Common myeloid progenitor, CD34-positive (primary cell): ENCODE results near the gene MAG.

Experiments used
- CTCF ChIA-PET: fragments of 350-600 bp; sonication (Branson Sonifier 250); formaldehyde crosslinking; loops from one replicate; lab custom pipeline; 2021; ENCODE audit warnings: antibody characterized with exemption; lab: Charles Lee
- POLR2A ChIA-PET: fragments of 350-600 bp; sonication (Branson Sonifier 250); formaldehyde crosslinking; loops from one replicate; lab custom pipeline; 2021; ENCODE audit warnings: antibody characterized with exemption; lab: Charles Lee
- DNase-seq, 3 donors: peaks; one replicate each; pipeline versions ENCODE4 v3.0.0 to v3.0.0-alpha.2; 2013
- H3K27ac ChIP-seq, 2 experiments: 1 replicate in 1 of 2; 2 replicates in 1 of 2; pipeline ENCODE4 v1.7.0; 2013; ENCODE audit warnings: inconsistent platforms in 2 of 2, low read length in 2 of 2, mild to moderate bottlenecking in 2 of 2, low read depth in 1 of 2, moderate library complexity in 1 of 2; ENCODE audit not compliant: severe bottlenecking in 2 of 2, insufficient read depth in 1 of 2, poor library complexity in 1 of 2
- H3K27me3 ChIP-seq, 5 experiments: replicated peaks in 2 of 5; 1 replicate in 3 of 5; 2 replicates in 2 of 5; pipeline versions ENCODE4 v1.6.1 to v1.7.0; 2013; ENCODE audit warnings: low read length in 4 of 5, mild to moderate bottlenecking in 2 of 5, moderate library complexity in 2 of 5, inconsistent platforms in 1 of 5; ENCODE audit not compliant: insufficient read depth in 5 of 5, control insufficient read depth in 4 of 5
- H3K36me3 ChIP-seq, 4 experiments: 1 replicate in 2 of 4; 2 replicates in 2 of 4; pipeline versions ENCODE4 v1.6.1 to v1.7.0; 2013; ENCODE audit warnings: low read length in 3 of 4, control low read depth in 1 of 4, mild to moderate bottlenecking in 1 of 4; ENCODE audit not compliant: control insufficient read depth in 4 of 4, insufficient read depth in 4 of 4
- H3K4me1 ChIP-seq, 4 experiments: 1 replicate in 3 of 4; 2 replicates in 1 of 4; pipeline versions ENCODE4 v1.6.1 to v1.7.1; 2013; ENCODE audit warnings: low read length in 3 of 4, mild to moderate bottlenecking in 3 of 4, control low read depth in 1 of 4, inconsistent platforms in 1 of 4, moderate library complexity in 1 of 4; ENCODE audit not compliant: control insufficient read depth in 4 of 4, insufficient read depth in 4 of 4; ENCODE audit errors: control extremely low read depth in 1 of 4
- H3K4me3 ChIP-seq, 7 experiments: 1 replicate in 4 of 7; 2 replicates in 3 of 7; pipeline versions ENCODE4 v1.5.1 to v1.7.0; 2013; ENCODE audit warnings: mild to moderate bottlenecking in 7 of 7, low read length in 6 of 7, moderate library complexity in 6 of 7, inconsistent platforms in 2 of 7, low read depth in 2 of 7, control low read depth in 1 of 7; ENCODE audit not compliant: insufficient read depth in 4 of 7, control insufficient read depth in 1 of 7; ENCODE audit errors: extremely low read depth in 1 of 7
- H3K9me3 ChIP-seq, 5 experiments: 1 replicate in 4 of 5; 2 replicates in 1 of 5; pipeline versions ENCODE4 v1.6.1 to v1.7.1; 2013; ENCODE audit warnings: low read length in 4 of 5, mild to moderate bottlenecking in 2 of 5, inconsistent platforms in 1 of 5, low read depth in 1 of 5, moderate library complexity in 1 of 5; ENCODE audit not compliant: control insufficient read depth in 4 of 5, insufficient read depth in 2 of 5; ENCODE audit errors: control extremely low read depth in 1 of 5
- whole genome bisulfite sequencing: methylation state at CpG from one replicate; pipeline ENCODE4 v1.1.5; 2013; ENCODE audit not compliant: insufficient coverage; 5-methylcytosine and 5-hydroxymethylcytosine counted together

Gene MAG

GRCh38 chr19:35298561-35298972 lies 6.6 kb downstream of the MAG start:
- H3K27ac ChIP-seq: no peak overlapping the region
- POLR2A ChIA-PET: no interaction called here
- 86% methylated on average over 3 of the region's 5 CpGs for WGBS
- peaks cover 6 to 54% (median 42%) of the 10 kb centered on the region in 4 experiments for H3K4me1 ChIP-seq
- H3K27me3 ChIP-seq: no peaks in the 10 kb centered on the region
- DNase-seq: peak in 1 of 3 donors; percentile 42
- H3K36me3 ChIP-seq: no peaks in the 10 kb centered on the region
- CTCF ChIA-PET: no interaction called here
- H3K4me3 ChIP-seq: no peak overlapping the region
- H3K9me3 ChIP-seq: no peaks in the 10 kb centered on the region

- Histone ChIP-seq H3K4me3 (no peak overlapping the region), H3K36me3 (no peaks in the 10 kb centered on the region), H3K9me3 (no peaks in the 10 kb centered on the region), H3K4me1 (peaks cover 5 to 50% (median 40%) of the 10 kb centered on the region in 4 experiments), H3K27me3 (no peaks in the 10 kb centered on the region), H3K27ac (no peak overlapping the region)
- DNase-seq: no peak
- ChIA-PET CTCF (no interaction called here), POLR2A (no interaction called here)
- WGBS: 88% methylated on average over 27 of the region's 55 CpGs
These were observed 7.8 kb downstream of the MAG start for GRCh38 chr19:35299523-35300338.

- CTCF ChIA-PET: no interaction called here
- POLR2A ChIA-PET: no interaction called here
- Histone ChIP-seq H3K36me3 (no peaks in the 10 kb centered on the region), H3K27me3 (no peaks in the 10 kb centered on the region), H3K4me1 (peaks cover 4 to 45% (median 37%) of the 10 kb centered on the region in 4 experiments), H3K9me3 (no peaks in the 10 kb centered on the region), H3K4me3 (no peak overlapping the region), H3K27ac (no peak overlapping the region)
- 96% methylated on average over 10 of the region's 10 CpGs for WGBS
- no peak for DNase-seq
These were observed 8.3 kb downstream of the MAG start for GRCh38 chr19:35300339-35300649.

GRCh38 chr19:35301961-35302360 lies 10.0 kb downstream of the MAG start:
- WGBS: 100% methylated on average over 2 of the region's 2 CpGs
- no peak for DNase-seq
- Histone ChIP-seq H3K4me3 (no peak overlapping the region), H3K4me1 (peaks cover 0 to 43% (median 32%) of the 10 kb centered on the region in 4 experiments), H3K27me3 (no peaks in the 10 kb centered on the region), H3K27ac (no peak overlapping the region), H3K36me3 (no peaks in the 10 kb centered on the region), H3K9me3 (no peaks in the 10 kb centered on the region)
- ChIA-PET CTCF (no interaction called here), POLR2A (no interaction called here)

- 95% methylated on average over 9 of the region's 16 CpGs for WGBS
- ChIA-PET POLR2A (no interaction called here), CTCF (no interaction called here)
These were observed 10.5 kb downstream of the MAG start for GRCh38 chr19:35302446-35302845.

GRCh38 chr19:35303357-35303915 lies 11.5 kb downstream of the MAG start:
- POLR2A ChIA-PET: no interaction called here
- Histone ChIP-seq H3K27ac (no peak overlapping the region), H3K36me3 (no peaks in the 10 kb centered on the region), H3K27me3 (no peaks in the 10 kb centered on the region), H3K4me3 (no peak overlapping the region), H3K4me1 (peaks cover 0 to 40% (median 25%) of the 10 kb centered on the region in 4 experiments), H3K9me3 (no peaks in the 10 kb centered on the region)
- 91% methylated on average over 5 of the region's 6 CpGs for WGBS
- DNase-seq: no peak
- CTCF ChIA-PET: interaction anchor here (0.8 to 2.3 kb wide), 2 partner anchors 14 to 18 kb away, joined by 3 to 7 read pairs; no protein-coding TSS in a partner anchor

More at GRCh38 chr19:35302446-35302845, 10.5 kb downstream of the MAG start:
- Histone ChIP-seq H3K27me3 (no peaks in the 10 kb centered on the region), H3K9me3 (no peaks in the 10 kb centered on the region), H3K4me1 (peaks cover 0 to 43% (median 31%) of the 10 kb centered on the region in 4 experiments), H3K36me3 (no peaks in the 10 kb centered on the region), H3K27ac (no peak overlapping the region), H3K4me3 (no peak overlapping the region)
- DNase-seq: no peak

GRCh38 chr19:35304036-35304435 lies 12.1 kb downstream of the MAG start:
- POLR2A ChIA-PET: no interaction called here
- H3K4me3 ChIP-seq: no peak overlapping the region
- CTCF ChIA-PET: interaction anchor here (0.8 to 2.3 kb wide), 2 partner anchors 14 to 19 kb away, joined by 3 to 7 read pairs; no protein-coding TSS in a partner anchor
- 98% methylated on average over 11 of the region's 11 CpGs for WGBS
- DNase-seq: no peak
- H3K27ac ChIP-seq: no peak overlapping the region
- H3K4me1 ChIP-seq: peaks cover 0 to 39% (median 22%) of the 10 kb centered on the region in 4 experiments
- no peaks in the 10 kb centered on the region for H3K36me3 ChIP-seq
- H3K9me3 ChIP-seq: no peaks in the 10 kb centered on the region
- no peaks in the 10 kb centered on the region for H3K27me3 ChIP-seq
